SU-DHL-6 (cell line): Measurements from ENCODE around the gene CDK5RAP3.
"Not testable (repeated sequence)": the region's sequence is repeated elsewhere in the genome, so short reads cannot be mapped to it uniquely, and the experiment has no call there.

Experiments
- H2AFZ ChIP-seq: fragments of 200-600 bp; sonication (generic); 2 replicates; pipeline ENCODE4 v1.6.1; 2014; ENCODE audit warnings: low read depth, mild to moderate bottlenecking, moderate library complexity, mixed read lengths, antibody characterized with exemption, low read length; ENCODE audit not compliant: severe bottlenecking
- H3F3A ChIP-seq: fragments of 200-600 bp; shearing (Covaris generic); 2 replicates; pipeline ENCODE4 v1.6.0; 2016; ENCODE audit warnings: antibody characterized with exemption, mild to moderate bottlenecking; ENCODE audit not compliant: insufficient read depth
- H3K27ac ChIP-seq: fragments of 200-600 bp; sonication (generic); 2 replicates; pipeline ENCODE4 v1.5.1; 2016; ENCODE audit warnings: low read depth, mild to moderate bottlenecking, low read length, moderate library complexity, mixed read lengths
- H3K27me3 ChIP-seq: fragments of 200-600 bp; sonication (generic), shearing (Covaris generic); 2 replicates; pipeline ENCODE4 v1.6.0; 2014; ENCODE audit warnings: mild to moderate bottlenecking, low read length
- H3K36me3 ChIP-seq: fragments of 200-600 bp; sonication (generic); 2 replicates; pipeline ENCODE4 v1.6.1; 2014; ENCODE audit warnings: mild to moderate bottlenecking, low read length, mixed read lengths
- H3K4me2 ChIP-seq: fragments of 300-600, 200-600 bp; shearing (Covaris generic), sonication (generic); 2 replicates; pipeline ENCODE4 v1.6.0; 2014; ENCODE audit warnings: low read length, low read depth, mild to moderate bottlenecking; ENCODE audit not compliant: poor library complexity, severe bottlenecking
- H3K4me3 ChIP-seq: fragments of 200-600 bp; sonication (generic); 2 replicates; pipeline ENCODE4 v1.5.1; 2014; ENCODE audit warnings: antibody characterized with exemption, low read length, mild to moderate bottlenecking, mixed read lengths; ENCODE audit not compliant: insufficient read depth, poor library complexity, severe bottlenecking
- H3K79me2 ChIP-seq: fragments of 200-600 bp; sonication (generic); 2 replicates; pipeline ENCODE4 v1.6.1; 2014; ENCODE audit warnings: mild to moderate bottlenecking, low read length, moderate library complexity; ENCODE audit not compliant: insufficient read depth
- H3K9ac ChIP-seq: fragments of 200-600 bp; sonication (generic); 2 replicates; pipeline ENCODE4 v1.7.0; 2014; ENCODE audit warnings: mild to moderate bottlenecking, low read length
- H3K9me2 ChIP-seq: fragments of 200-600 bp; sonication (generic); replicated peaks from 2 replicates; pipeline ENCODE4 v1.6.1; 2014; ENCODE audit warnings: low read length; ENCODE audit not compliant: insufficient read depth
- H3K9me3 ChIP-seq: fragments of 200-600 bp; sonication (generic); 2 replicates; pipeline ENCODE4 v1.6.1; 2014; ENCODE audit warnings: low read length, mixed read lengths; ENCODE audit not compliant: insufficient read depth
- H4K20me1 ChIP-seq: fragments of 200-600 bp; sonication (generic); 2 replicates; pipeline ENCODE4 v1.6.1; 2014; ENCODE audit warnings: low read depth, mild to moderate bottlenecking, antibody characterized with exemption, low read length, moderate library complexity, mixed read lengths
- EZH2phosphoT487 ChIP-seq: fragments of 200-600 bp; sonication (generic), shearing (Covaris generic); conservative IDR thresholded peaks from 2 replicates; pipeline ENCODE4 v1.6.1; 2018; ENCODE audit warnings: mild to moderate bottlenecking, antibody characterized with exemption, low read length, moderate library complexity, mixed read lengths
- TF ChIP-seq, protein P1 (sequence below): fragments of 200-600 bp; sonication (generic); IDR thresholded peaks from one replicate; pipeline ENCODE4 v1.5.1; 2017; ENCODE audit warnings: antibody characterized with exemption, mild to moderate bottlenecking, low read length, moderate library complexity; ENCODE audit not compliant: insufficient read depth, poor library complexity, severe bottlenecking

CDK5RAP3 gene

DNA sequence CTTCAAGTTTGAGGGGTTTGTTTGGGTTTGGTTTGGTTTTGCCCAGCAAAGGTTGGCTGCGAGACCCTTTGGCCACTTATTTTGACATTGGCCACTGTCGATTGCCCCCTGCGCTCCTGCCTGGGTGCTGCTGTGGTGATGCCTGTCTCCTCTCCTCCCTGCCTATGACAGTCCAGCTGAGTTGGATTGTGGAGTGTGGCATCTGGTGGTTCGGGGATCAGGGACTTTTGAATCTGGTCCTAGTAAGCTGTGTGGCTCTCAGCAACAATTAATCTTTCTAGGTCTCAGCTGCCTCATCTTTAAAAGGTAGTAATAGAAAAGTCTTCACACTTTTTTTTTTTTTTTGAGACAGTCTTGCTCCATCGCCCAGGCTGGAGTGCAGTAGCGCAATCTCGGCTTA, 27.1 kb downstream of the CDK5RAP3 start:
- TF ChIP-seq EZH2phosphoT487, result no peak
- TF ChIP-seq, protein P1, sequence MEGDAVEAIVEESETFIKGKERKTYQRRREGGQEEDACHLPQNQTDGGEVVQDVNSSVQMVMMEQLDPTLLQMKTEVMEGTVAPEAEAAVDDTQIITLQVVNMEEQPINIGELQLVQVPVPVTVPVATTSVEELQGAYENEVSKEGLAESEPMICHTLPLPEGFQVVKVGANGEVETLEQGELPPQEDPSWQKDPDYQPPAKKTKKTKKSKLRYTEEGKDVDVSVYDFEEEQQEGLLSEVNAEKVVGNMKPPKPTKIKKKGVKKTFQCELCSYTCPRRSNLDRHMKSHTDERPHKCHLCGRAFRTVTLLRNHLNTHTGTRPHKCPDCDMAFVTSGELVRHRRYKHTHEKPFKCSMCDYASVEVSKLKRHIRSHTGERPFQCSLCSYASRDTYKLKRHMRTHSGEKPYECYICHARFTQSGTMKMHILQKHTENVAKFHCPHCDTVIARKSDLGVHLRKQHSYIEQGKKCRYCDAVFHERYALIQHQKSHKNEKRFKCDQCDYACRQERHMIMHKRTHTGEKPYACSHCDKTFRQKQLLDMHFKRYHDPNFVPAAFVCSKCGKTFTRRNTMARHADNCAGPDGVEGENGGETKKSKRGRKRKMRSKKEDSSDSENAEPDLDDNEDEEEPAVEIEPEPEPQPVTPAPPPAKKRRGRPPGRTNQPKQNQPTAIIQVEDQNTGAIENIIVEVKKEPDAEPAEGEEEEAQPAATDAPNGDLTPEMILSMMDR, result no peak
- Histone ChIP-seq H3K79me2 (no peaks in the 10 kb centered on the region), H3K36me3 (no peaks in the 10 kb centered on the region), H3F3A (no peaks in the 10 kb centered on the region), H3K27me3 (no peaks in the 10 kb centered on the region), H4K20me1 (no peaks in the 10 kb centered on the region), H2AFZ (no peak overlapping the region), H3K27ac (no peak overlapping the region), H3K9me3 (no peaks in the 10 kb centered on the region), H3K4me2 (no peak overlapping the region), H3K9ac (no peak overlapping the region), H3K4me3 (no peak overlapping the region), H3K9me2 (no peaks in the 10 kb centered on the region)

DNA sequence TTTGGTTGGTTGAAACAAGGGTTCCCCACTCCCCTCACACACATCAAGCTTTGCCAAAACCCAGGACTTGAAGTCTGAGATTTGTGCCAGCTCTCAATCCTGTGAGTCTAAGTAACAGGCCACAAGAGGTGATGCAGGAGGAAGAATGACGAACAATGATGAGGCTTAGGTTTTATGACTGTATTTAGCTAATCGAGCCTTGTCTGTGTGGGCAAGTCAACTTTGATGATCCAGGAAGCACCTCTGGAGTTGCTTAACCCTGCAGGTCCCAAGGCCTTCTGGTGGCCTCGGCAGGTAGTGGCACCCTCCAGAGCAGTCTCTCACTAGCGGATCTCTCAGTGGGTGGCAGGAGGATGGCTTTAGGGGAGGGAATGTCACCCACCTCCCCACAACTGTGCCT, 28.7 kb downstream of the CDK5RAP3 start:
- no peak overlapping the region for H3K4me3 ChIP-seq
- no peak overlapping the region for H3K27ac ChIP-seq
- H2AFZ ChIP-seq, result no peak overlapping the region
- no peaks in the 10 kb centered on the region for H3K9me3 ChIP-seq
- no peaks in the 10 kb centered on the region for H4K20me1 ChIP-seq
- H3F3A ChIP-seq, result no peaks in the 10 kb centered on the region
- H3K9me2 ChIP-seq, result no peaks in the 10 kb centered on the region
- no peaks in the 10 kb centered on the region for H3K27me3 ChIP-seq
- H3K4me2 ChIP-seq, result no peak overlapping the region
- H3K9ac ChIP-seq, result no peak overlapping the region
- no peaks in the 10 kb centered on the region for H3K36me3 ChIP-seq
- TF ChIP-seq EZH2phosphoT487, result no peak
- TF ChIP-seq, protein P1, result no peak
- no peaks in the 10 kb centered on the region for H3K79me2 ChIP-seq

DNA sequence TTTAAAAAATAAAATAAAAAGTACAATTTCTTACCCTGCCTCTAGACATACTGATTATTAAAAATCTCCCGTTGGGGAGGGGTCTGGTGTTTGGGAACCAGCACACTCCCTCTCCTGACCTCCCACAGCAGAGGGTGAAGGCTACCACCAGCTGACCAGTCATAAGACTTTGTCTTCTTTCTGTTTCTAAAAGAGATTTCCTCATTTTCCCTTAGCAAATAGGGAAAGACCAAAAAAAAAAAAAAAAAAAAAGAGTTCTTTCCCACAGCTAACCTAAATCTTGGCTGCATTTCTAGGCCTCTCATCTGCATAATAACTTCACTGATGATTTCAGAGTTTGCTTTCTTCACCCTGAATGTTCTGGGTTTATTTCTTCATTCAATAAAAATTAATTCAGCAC, 30.3 kb downstream of the CDK5RAP3 start:
- Histone ChIP-seq H3K4me3 (no peak overlapping the region), H3K4me2 (no peak overlapping the region), H3K27me3 (no peaks in the 10 kb centered on the region), H2AFZ (no peak overlapping the region), H3K9me3 (no peaks in the 10 kb centered on the region), H3K9me2 (no peaks in the 10 kb centered on the region), H4K20me1 (no peaks in the 10 kb centered on the region), H3F3A (no peaks in the 10 kb centered on the region), H3K9ac (no peak overlapping the region), H3K79me2 (no peaks in the 10 kb centered on the region), H3K36me3 (no peaks in the 10 kb centered on the region), H3K27ac (no peak overlapping the region)
- TF ChIP-seq, protein P1, result no peak
- TF ChIP-seq EZH2phosphoT487, result no peak

DNA sequence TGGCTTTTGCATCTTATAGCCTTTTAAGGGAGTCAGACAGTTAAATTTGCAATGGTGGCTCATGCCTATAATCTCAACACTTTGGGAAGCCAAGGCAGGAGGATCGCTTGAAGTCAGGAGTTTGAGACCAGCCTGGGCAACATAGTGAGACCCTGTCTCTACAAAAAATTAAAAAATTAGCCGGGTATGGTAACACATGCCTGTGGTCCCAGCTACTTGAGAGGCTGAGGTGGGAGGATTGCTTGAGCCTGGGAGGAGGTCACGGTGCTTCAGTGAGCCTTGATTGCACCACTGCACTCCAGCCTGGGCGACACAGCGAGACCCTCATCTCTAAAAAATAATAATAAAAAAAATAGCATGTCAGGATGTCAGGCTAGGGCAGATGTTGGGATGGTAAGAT, 30.7 kb downstream of the CDK5RAP3 start:
- not testable (repeated sequence) for H4K20me1 ChIP-seq, H3F3A ChIP-seq, H3K9me2 ChIP-seq, H2AFZ ChIP-seq, H3K36me3 ChIP-seq, H3K79me2 ChIP-seq, H3K27me3 ChIP-seq, H3K4me3 ChIP-seq, H3K9ac ChIP-seq, H3K4me2 ChIP-seq, H3K9me3 ChIP-seq, H3K27ac ChIP-seq
